ENCODE results near the gene SH3GL1.

Gene SH3GL1

GRCh38 chr19:4396949-4397783, 3.2 kb downstream of the SH3GL1 start:
- no peak for DNase-seq

- no peak for DNase-seq
These were observed 6.3 kb downstream of the SH3GL1 start for GRCh38 chr19:4393947-4394590.

DNA sequence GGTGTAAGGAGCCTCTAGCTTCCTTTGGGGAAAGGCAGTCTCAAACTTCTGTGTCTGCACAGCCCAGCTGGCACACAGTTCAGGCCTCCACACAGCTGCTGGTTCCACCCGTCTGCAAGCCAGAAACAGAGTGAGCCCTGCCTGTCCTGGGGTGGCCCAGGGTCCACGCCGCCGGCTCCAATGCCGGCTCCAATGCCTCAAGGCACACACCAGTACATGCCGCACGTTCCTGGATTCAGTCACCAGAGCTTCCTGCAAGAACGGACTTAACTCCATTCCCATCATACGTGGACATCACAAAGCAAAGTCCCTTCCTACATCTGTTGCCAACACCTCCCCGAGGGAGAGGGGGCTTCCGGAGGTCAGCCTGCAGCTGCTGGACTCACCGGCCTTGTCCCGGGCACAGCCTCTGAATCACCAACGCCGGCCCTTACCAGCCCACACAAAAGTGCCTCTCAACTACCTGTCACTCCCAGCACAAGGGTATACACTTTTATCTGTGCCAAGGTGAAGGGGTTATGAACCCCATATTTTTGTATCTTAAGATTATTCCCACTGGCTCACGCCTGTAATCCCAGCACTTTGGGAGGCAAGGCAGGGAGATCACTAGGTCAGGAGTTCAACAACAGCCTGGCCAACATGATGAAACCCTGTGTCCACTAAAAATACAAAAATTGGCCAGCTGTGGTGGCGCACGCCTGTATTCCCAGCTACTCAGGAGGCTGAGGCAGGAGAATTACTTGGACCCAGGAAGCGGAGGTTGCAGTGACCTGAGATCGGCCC, 8.5 kb downstream of the SH3GL1 start:
- DNase-seq, result no peak

DNA sequence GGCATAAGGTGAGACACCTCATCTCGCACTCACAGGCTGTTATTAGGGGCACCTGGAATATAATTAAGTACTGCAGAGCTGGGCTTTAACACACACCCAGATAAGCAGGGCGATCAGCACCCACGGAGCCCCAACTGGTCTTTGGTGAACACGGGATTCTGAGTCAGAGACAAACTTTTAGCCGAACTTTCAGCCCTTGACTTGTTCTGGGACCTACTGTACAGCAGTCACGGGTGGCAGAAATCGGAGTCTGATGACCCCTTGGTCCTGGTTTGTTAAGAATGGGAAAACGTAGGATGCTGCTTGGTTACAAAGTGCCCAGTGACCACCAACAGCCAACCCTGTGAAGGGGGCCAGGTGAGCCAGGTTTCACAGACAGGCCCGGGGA, 9.0 kb downstream of the SH3GL1 start:
- no peak for DNase-seq

GRCh38 chr19:4390567-4391305, 9.6 kb downstream of the SH3GL1 start:
- DNase-seq, result no peak

DNA sequence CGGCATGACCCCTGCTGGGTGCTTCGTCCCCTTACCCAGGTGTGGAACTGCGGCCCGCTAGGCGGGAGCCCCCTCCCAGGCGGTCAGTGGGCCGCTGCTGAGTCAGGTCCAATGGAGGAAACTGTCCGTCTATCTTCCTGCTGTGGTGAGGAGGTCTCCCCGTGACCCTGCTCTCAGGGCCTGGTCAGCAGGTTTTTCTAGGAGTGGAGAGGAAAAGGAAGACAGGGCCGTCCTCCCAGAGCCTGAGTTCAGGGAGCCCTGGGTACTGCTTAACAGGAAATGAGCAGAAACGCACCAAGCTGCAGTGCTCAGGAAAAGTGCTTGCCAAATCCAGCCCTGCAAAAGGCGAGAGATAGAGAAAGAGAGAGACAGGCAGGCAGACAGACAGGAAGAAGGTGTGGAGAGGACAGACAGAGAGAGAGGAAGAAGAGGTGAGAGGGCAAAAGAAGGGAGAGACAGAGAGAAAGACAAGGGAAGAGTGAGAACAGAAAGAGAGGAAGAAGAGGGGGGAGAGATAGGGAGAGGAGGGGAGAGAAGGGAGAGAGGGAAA, 10.3 kb downstream of the SH3GL1 start:
- no peak for DNase-seq

GRCh38 chr19:4389511-4390016, 10.8 kb downstream of the SH3GL1 start:
- DNase-seq, result no peak

DNA sequence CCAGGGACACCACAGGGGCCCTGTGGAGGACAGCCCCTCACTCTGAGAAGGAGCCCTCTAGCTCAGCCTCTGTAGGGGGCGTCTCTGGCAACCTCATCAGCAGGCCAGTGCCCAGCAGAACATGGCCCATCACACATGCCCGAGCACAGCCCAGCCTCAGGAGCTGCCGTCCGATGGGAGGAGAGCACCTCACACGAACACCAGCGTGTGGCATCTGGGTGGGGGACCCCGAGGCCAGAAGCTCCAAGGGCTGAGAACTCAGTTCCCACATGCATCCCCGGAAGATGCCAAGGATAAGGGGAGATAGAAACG, 11.3 kb downstream of the SH3GL1 start:
- no peak for DNase-seq

- DNase-seq, result no peak
These were observed 11.8 kb downstream of the SH3GL1 start for GRCh38 chr19:4388337-4389063.

- no peak for DNase-seq
These were observed 14.1 kb downstream of the SH3GL1 start for GRCh38 chr19:4386041-4386782.

GRCh38 chr19:4385291-4386040, 14.9 kb downstream of the SH3GL1 start:
- no peak for DNase-seq

GRCh38 chr19:4380254-4380727, 20.1 kb downstream of the SH3GL1 start:
- DNase-seq, result no peak

DNA sequence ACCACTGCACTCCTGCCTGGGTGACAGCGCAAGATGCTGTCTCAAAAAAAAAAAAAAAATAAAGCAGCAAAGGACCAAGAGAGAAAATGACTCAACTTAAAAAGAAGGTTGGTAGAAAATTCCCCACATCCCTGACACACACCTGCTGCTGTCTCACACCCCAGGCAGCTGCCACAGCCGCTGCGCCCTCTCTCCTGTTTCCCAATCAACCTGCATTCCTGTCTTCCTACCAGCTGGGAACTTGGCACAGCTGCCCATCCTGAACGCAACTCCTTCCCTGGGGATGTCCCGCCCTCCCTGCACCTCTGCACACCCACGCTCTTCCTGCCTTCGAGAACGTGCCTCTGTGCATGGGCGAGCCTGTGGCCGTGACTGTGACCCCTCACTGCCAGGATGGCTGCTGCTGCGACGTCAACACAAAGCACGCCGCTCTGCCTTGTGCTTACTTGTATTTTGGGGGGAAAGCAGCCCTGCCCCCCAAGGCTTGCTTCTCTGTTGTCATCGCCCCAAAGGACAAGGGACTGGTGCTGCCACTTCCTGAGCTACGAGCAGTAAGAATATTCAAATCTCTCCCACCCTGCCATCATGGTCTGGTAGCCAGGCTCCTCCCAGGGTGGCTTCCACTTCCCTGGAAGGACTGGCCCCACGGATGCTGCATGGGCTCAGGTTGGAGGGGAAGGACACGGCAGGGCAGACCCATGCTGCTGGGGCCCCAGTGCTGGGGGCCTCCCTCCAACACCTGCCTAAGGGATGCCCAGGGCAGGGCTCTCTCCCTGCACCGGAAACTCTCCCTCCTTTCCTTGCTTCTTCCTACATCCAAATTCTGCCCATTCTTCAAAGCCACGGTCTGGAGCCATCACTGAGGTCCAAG, 20.7 kb downstream of the SH3GL1 start:
- no peak for DNase-seq

DNA sequence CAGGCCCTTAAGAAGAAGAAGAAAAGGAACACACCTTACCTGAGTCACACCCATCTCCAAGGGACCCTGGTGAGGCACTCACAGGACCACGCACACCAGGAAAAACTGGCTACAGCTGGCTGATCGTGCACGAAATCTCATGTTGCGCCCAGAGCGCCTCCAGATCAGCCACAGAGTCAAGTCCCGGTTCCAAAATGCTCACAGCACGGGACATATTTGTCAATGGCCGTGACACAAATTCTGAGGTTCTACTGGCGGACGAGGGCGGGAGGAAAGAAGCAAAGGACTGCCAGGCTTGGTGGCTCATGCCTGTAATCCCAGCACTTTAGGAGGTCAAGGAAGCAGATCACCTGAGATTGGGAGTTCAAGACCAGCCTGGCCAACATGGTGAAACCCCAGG, 21.5 kb downstream of the SH3GL1 start:
- no peak for DNase-seq

DNA sequence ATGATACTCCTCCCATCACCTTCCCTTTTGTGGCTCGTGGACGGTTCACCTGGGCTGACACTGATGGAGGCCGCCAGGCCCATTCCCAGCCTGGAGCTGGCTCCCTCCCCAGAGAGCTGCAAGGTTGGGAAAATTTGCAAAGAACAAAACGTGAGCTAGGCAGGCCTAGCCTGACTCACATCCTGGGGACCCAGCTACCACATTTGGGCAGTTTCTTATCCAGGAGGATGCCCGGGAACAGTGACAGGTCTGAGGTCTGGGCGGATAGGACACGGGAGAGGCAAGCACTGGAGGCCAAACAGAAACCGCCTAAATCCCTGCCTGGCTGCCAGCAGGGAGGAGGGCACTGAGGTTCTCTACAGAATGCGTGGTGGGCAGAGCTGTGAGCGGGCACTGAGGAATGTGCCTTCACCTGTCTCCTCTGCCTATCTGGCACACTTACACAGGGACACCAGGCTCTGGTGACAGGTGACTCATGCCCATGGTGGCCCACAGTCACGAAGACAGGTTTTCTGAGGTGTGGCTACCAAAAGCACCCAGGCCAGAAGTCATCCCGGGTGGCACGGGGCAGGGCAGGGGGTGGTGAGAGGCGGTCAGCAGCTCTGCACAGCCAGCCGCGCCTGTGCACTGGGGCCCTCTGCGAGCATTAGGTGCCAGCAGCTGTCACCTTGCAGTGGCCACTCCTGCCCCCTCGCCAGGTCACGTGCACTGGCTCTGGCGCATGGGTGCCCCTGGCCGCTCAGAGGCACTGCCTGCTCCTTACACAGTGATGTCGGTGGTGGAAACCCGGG, 23.2 kb downstream of the SH3GL1 start:
- DNase-seq, result no peak

GRCh38 chr19:4376671-4376990, 23.7 kb downstream of the SH3GL1 start:
- no peak for DNase-seq

DNA sequence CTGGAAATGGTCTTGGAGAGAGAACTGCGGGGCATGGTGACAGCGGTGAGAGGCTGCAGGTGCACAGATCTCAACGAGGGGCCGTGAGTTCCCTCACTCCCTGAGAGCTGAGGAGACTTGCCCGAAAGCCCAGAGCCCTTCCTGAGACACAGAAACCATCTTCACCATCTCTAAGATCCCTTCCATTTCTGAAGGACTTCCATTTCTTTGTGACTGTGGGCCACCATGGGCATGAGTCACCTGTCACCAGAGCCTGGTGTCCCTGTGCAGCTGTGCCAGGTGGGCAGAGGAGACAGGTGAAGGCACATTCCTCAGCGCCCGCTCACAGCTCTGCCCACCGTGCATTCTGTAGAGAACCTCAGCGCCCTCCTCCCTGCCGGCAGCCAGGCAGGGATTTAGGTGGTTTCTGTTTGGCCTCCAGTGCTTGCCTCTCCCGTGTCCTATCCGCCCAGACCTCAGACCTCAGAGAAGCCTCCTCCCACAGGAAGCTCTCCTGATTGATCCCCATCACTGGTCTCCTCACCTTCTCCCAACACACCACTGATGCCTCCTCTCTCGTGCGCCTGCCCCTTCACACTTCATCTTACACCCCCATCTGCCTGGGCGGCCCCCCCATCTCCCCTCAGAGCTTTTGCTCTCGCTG, 24.2 kb downstream of the SH3GL1 start:
- DNase-seq, result no peak

Data from SIG-M5 (cell line).